ENCODE data around the gene SFXN3. TPM values are rescaled to one million over a fixed set of nuclear protein-coding genes. Genes with fewer than 3 reads are reported as not detected.

SFXN3 gene
- total and polyA plus RNA-seq, 2 of the 13 experiments (the other 11 are each of a cell fraction or from before 2014, with no cell fraction given) = 16.8 to 71.5 TPM

DNA sequence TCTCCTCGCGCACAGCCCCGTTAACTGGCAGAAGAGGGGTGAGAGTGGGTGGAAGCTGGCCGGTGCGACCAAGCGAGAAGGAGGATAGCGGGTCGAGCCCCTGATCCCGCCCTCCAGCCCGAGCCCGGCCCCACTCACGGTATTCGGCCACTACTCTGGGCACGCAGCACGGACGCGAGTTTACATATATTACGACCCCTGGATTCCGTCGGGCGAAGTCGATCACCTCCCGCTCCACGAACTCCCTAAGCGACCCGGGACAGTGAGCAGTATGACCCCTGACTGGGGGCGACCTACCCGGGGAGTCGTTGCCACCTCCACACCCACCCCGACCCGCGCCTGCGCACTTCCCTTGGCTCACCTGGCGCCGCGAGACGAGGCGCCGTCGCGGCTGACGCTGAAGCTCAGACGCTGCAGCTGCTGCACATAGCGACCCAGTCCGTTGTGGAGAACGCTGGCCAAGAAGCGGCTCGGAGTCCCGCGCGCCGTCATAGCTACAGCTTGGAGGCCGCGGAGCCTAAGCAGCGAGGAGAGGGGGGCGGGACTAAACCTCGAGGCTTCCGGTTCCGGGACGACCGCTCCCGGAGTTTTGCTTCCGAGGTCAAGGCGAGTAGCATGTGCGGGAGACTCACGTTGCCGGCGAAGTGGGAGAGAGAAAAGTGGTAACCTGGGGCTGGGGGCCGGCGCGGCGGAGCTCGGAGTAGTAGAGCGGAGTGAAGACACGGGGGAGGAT, 43.9 kb upstream of the SFXN3 start, which contains the start of the genes MRPL43 and TWNK (continued):
- no peak for TF ChIP-seq NR2F2 (IDR thresholded peaks at IDR 0.05; ENCODE audit: borderline replicate concordance, low read depth)
- no peak for TF ChIP-seq RCOR2 (CRISPR knock-in tag; IDR thresholded peaks at IDR 0.05)
- no peak for TF ChIP-seq ZNF260 (CRISPR knock-in tag; IDR thresholded peaks at IDR 0.05; ENCODE audit: borderline replicate concordance, low read depth)
- TF ChIP-seq NFKBIZ (CRISPR knock-in tag; IDR thresholded peaks at IDR 0.05) = 0 out of 2 replicates have a peak, but pooled peaks have one; percentile 27
- no peak for TF ChIP-seq ZNF333 (CRISPR knock-in tag; IDR thresholded peaks at IDR 0.05; ENCODE audit: borderline replicate concordance)
- TF ChIP-seq ZNF839 (CRISPR knock-in tag; IDR thresholded peaks at IDR 0.05; ENCODE audit: borderline replicate concordance) = no peak
- TF ChIP-seq ZNF784 (CRISPR knock-in tag; IDR thresholded peaks at IDR 0.05; ENCODE audit: borderline replicate concordance) = peak; percentile 85; the same call in 1 of the 2 replicates
- TF ChIP-seq, protein P1, sequence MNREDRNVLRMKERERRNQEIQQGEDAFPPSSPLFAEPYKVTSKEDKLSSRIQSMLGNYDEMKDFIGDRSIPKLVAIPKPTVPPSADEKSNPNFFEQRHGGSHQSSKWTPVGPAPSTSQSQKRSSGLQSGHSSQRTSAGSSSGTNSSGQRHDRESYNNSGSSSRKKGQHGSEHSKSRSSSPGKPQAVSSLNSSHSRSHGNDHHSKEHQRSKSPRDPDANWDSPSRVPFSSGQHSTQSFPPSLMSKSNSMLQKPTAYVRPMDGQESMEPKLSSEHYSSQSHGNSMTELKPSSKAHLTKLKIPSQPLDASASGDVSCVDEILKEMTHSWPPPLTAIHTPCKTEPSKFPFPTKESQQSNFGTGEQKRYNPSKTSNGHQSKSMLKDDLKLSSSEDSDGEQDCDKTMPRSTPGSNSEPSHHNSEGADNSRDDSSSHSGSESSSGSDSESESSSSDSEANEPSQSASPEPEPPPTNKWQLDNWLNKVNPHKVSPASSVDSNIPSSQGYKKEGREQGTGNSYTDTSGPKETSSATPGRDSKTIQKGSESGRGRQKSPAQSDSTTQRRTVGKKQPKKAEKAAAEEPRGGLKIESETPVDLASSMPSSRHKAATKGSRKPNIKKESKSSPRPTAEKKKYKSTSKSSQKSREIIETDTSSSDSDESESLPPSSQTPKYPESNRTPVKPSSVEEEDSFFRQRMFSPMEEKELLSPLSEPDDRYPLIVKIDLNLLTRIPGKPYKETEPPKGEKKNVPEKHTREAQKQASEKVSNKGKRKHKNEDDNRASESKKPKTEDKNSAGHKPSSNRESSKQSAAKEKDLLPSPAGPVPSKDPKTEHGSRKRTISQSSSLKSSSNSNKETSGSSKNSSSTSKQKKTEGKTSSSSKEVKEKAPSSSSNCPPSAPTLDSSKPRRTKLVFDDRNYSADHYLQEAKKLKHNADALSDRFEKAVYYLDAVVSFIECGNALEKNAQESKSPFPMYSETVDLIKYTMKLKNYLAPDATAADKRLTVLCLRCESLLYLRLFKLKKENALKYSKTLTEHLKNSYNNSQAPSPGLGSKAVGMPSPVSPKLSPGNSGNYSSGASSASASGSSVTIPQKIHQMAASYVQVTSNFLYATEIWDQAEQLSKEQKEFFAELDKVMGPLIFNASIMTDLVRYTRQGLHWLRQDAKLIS (CRISPR knock-in tag; IDR thresholded peaks at IDR 0.05) = 0 out of 2 replicates have a peak, but pooled peaks have one; percentile 45
- no peak for TF ChIP-seq ONECUT2 (CRISPR knock-in tag; IDR thresholded peaks at IDR 0.05)
- peak; percentile 82 for TF ChIP-seq ZNF672 (CRISPR knock-in tag; IDR thresholded peaks at IDR 0.05)
- no peak for TF ChIP-seq U2AF2 (IDR thresholded peaks at IDR 0.05; ENCODE audit: low read depth, low read length)
- TF ChIP-seq, protein P2, sequence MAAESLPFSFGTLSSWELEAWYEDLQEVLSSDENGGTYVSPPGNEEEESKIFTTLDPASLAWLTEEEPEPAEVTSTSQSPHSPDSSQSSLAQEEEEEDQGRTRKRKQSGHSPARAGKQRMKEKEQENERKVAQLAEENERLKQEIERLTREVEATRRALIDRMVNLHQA (CRISPR knock-in tag; IDR thresholded peaks at IDR 0.05) = no peak
- peak; percentile 94 for TF ChIP-seq TAF15 (IDR thresholded peaks at IDR 0.05; ENCODE audit: low read depth, low read length, poor library complexity, severe bottlenecking)
- no peak for TF ChIP-seq ZNF83 (CRISPR knock-in tag; IDR thresholded peaks at IDR 0.05; ENCODE audit: borderline replicate concordance)
- no peak for TF ChIP-seq SP140L (CRISPR knock-in tag; IDR thresholded peaks at IDR 0.05; ENCODE audit: borderline replicate concordance)
- no peak for TF ChIP-seq ZNF10 (CRISPR knock-in tag; IDR thresholded peaks at IDR 0.05; ENCODE audit: borderline replicate concordance, low read depth)
- TF ChIP-seq HDAC6 (IDR thresholded peaks at IDR 0.05; ENCODE audit: low read depth, low read length) = no peak
- peak; percentile 73; the same call in 1 of the 2 replicates for TF ChIP-seq ZNF44 (CRISPR knock-in tag; IDR thresholded peaks at IDR 0.05)
- TF ChIP-seq SNRNP70 (IDR thresholded peaks at IDR 0.05; ENCODE audit: low read depth, low read length) = no peak
- 0 out of 2 replicates have a peak, but pooled peaks have one; percentile 91 for TF ChIP-seq TRAFD1 (CRISPR knock-in tag; IDR thresholded peaks at IDR 0.05; ENCODE audit: borderline replicate concordance)
